IMR-90 (cell line): ENCODE data around the gene RCN2. TPM values are rescaled to one million over a fixed set of nuclear protein-coding genes. Genes with fewer than 3 reads are reported as not detected.

Experiments used
- ATAC-seq: fragments of 200-7000 bp; cut with Tn5 transposase; 2 replicates; pipeline ENCODE4 v1.9.1; 2020; ENCODE audit warnings: low read depth, mild to moderate bottlenecking, moderate library complexity
- BruUV-seq: library from RNA; stranded (reverse); fragments of 400-500 nt; replicated peaks from 2 replicates; lab custom pipeline; 2021; lab: Mats Ljungman, UMichigan
- CTCF ChIA-PET: fragments of 300-600 bp; formaldehyde crosslinking; extraction: SDS; loops from one replicate; lab custom pipeline; 2021; ENCODE audit warnings: antibody characterized with exemption; lab: Yijun Ruan, JAX
- POLR2A ChIA-PET: fragments of 300-600 bp; sonication (Branson Sonifier 250); formaldehyde crosslinking; loops from one replicate; lab custom pipeline; 2022; ENCODE audit warnings: antibody characterized with exemption; ENCODE audit not compliant: unreplicated experiment; lab: Charles Lee
- DNase-seq: peaks from one replicate; pipeline ENCODE4 v3.0.0; 2013
- H2AFZ ChIP-seq: replicated peaks from 2 replicates; pipeline ENCODE3; 2013; ENCODE audit warnings: low read length, mild to moderate bottlenecking; ENCODE audit not compliant: poor library complexity
- H2AK5ac ChIP-seq: 2 replicates; pipeline ENCODE4 v1.6.1; 2013; ENCODE audit warnings: low read depth, low read length, inconsistent platforms
- H2AK9ac ChIP-seq: replicated peaks from 2 replicates; pipeline ENCODE3; 2013; ENCODE audit warnings: mild to moderate bottlenecking, low read depth, low read length, moderate library complexity; ENCODE audit not compliant: poor library complexity
- H2BK120ac ChIP-seq: 2 replicates; pipeline ENCODE4 v1.6.1; 2013; ENCODE audit warnings: low read depth, low read length, inconsistent platforms
- H2BK15ac ChIP-seq: 3 replicates; pipeline ENCODE4 v1.6.1; 2013; ENCODE audit warnings: low read depth, low read length, inconsistent platforms
- H2BK20ac ChIP-seq: 2 replicates; pipeline ENCODE4 v1.6.1; 2013; ENCODE audit warnings: low read depth, mild to moderate bottlenecking, inconsistent platforms, low read length, moderate library complexity
- H2BK5ac ChIP-seq: 2 replicates; pipeline ENCODE4 v1.6.1; 2013; ENCODE audit warnings: mild to moderate bottlenecking, low read depth, low read length, inconsistent platforms; ENCODE audit not compliant: poor library complexity, severe bottlenecking
- H3K14ac ChIP-seq: replicated peaks from 2 replicates; pipeline ENCODE4 v1.6.1; 2013; ENCODE audit warnings: low read depth, low read length, inconsistent platforms
- H3K18ac ChIP-seq: 2 replicates; pipeline ENCODE4 v1.6.1; 2013; ENCODE audit warnings: low read depth, low read length, control low read depth
- H3K23ac ChIP-seq: 2 replicates; pipeline ENCODE4 v1.6.1; 2013; ENCODE audit warnings: low read depth, low read length, inconsistent platforms
- H3K27ac ChIP-seq: 2 replicates; pipeline ENCODE4 v1.5.1; 2013; ENCODE audit warnings: mild to moderate bottlenecking, control low read depth, low read length; ENCODE audit not compliant: insufficient read depth
- H3K27me3 ChIP-seq: 2 replicates; pipeline ENCODE4 v1.6.1; 2013; ENCODE audit warnings: low read length; ENCODE audit not compliant: control insufficient read depth, insufficient read depth
- H3K36me3 ChIP-seq: 2 replicates; pipeline ENCODE4 v1.6.1; 2013; ENCODE audit warnings: low read length, mixed read lengths; ENCODE audit not compliant: control insufficient read depth, insufficient read depth
- H3K4ac ChIP-seq: 2 replicates; pipeline ENCODE4 v1.6.1; 2013; ENCODE audit warnings: low read depth, low read length, inconsistent platforms
- H3K4me1 ChIP-seq: 2 replicates; pipeline ENCODE4 v1.6.1; 2013; ENCODE audit warnings: low read length, mixed read lengths; ENCODE audit not compliant: control insufficient read depth, insufficient read depth
- H3K4me2 ChIP-seq: 2 replicates; pipeline ENCODE4 v1.6.1; 2013; ENCODE audit warnings: low read depth, mild to moderate bottlenecking, control low read depth, low read length, moderate library complexity
- H3K4me3 ChIP-seq: 2 replicates; pipeline ENCODE4 v1.5.1; 2013; ENCODE audit warnings: low read depth, mild to moderate bottlenecking, control low read depth, low read length, moderate library complexity; ENCODE audit not compliant: insufficient read depth
- H3K56ac ChIP-seq: 2 replicates; pipeline ENCODE4 v1.6.1; 2013; ENCODE audit warnings: low read length, inconsistent platforms; ENCODE audit not compliant: insufficient read depth; ENCODE audit errors: extremely low read depth
- H3K79me1 ChIP-seq, 2 experiments: 2 replicates each; pipeline ENCODE4 v1.6.1; 2013; ENCODE audit warnings: low read length in 2 of 2, inconsistent platforms in 1 of 2, low read depth in 1 of 2
- H3K9ac ChIP-seq: 2 replicates; pipeline ENCODE4 v1.6.1; 2013; ENCODE audit warnings: low read depth, low read length, control low read depth
- H3K9me1 ChIP-seq: 2 replicates; pipeline ENCODE4 v1.6.1; 2013; ENCODE audit warnings: low read length, inconsistent platforms; ENCODE audit not compliant: insufficient read depth
- H3K9me3 ChIP-seq: 2 replicates; pipeline ENCODE4 v1.6.1; 2013; ENCODE audit warnings: low read length; ENCODE audit not compliant: control insufficient read depth, insufficient read depth
- H4K20me1 ChIP-seq: 2 replicates; pipeline ENCODE4 v1.6.1; 2013; ENCODE audit warnings: low read length, inconsistent platforms; ENCODE audit not compliant: insufficient read depth
- H4K5ac ChIP-seq: 2 replicates; pipeline ENCODE4 v1.6.1; 2013; ENCODE audit warnings: mild to moderate bottlenecking, low read depth, low read length, control low read depth
- H4K8ac ChIP-seq, 2 experiments: 2 replicates each; pipeline ENCODE4 v1.6.1; 2013; ENCODE audit warnings: low read depth in 2 of 2, low read length in 2 of 2, control low read depth in 1 of 2, inconsistent platforms in 1 of 2
- H4K91ac ChIP-seq: 2 replicates; pipeline ENCODE4 v1.6.1; 2013; ENCODE audit warnings: low read depth, low read length, inconsistent platforms; ENCODE audit not compliant: insufficient read depth
- BHLHE40 ChIP-seq: fragments of 150-350 bp; IDR thresholded peaks from 2 replicates; pipeline ENCODE4 v1.6.1; 2016; ENCODE audit warnings: mild to moderate bottlenecking, low read depth, low read length
- CEBPB ChIP-seq: IDR thresholded peaks from 2 replicates; pipeline ENCODE4 v1.6.1; 2012; ENCODE audit warnings: low read depth, low read length, improper control_type of control experiment
- CHD1 ChIP-seq: IDR thresholded peaks from 2 replicates; pipeline ENCODE4 v1.6.1; 2012; ENCODE audit warnings: low read depth, low read length, improper control_type of control experiment
- CTCF ChIP-seq: conservative IDR thresholded peaks from 2 replicates; pipeline ENCODE4 v1.5.1; 2012; ENCODE audit warnings: mild to moderate bottlenecking, low read depth, low read length, improper control_type of control experiment
- ELK1 ChIP-seq: fragments of 150-350 bp; IDR thresholded peaks from 2 replicates; pipeline ENCODE4 v1.6.1; 2016; ENCODE audit warnings: low read depth, mild to moderate bottlenecking, low read length, moderate library complexity, borderline replicate concordance
- FOS ChIP-seq: fragments of 150-350 bp; IDR thresholded peaks from 2 replicates; pipeline ENCODE4 v1.6.1; 2016; ENCODE audit warnings: low read depth, low read length
- MAFK ChIP-seq: IDR thresholded peaks from 2 replicates; pipeline ENCODE4 v1.6.1; 2012; ENCODE audit warnings: low read depth, low read length, improper control_type of control experiment
- MAZ ChIP-seq: IDR thresholded peaks from 2 replicates; pipeline ENCODE4 v1.6.1; 2012; ENCODE audit warnings: low read depth, mild to moderate bottlenecking, low read length, improper control_type of control experiment, moderate library complexity, borderline replicate concordance
- MXI1 ChIP-seq: IDR thresholded peaks from 2 replicates; pipeline ENCODE4 v1.6.1; 2012; ENCODE audit warnings: low read depth, mild to moderate bottlenecking, low read length, moderate library complexity, borderline replicate concordance
- NFE2L2 ChIP-seq: fragments of 150-350 bp; IDR thresholded peaks from 2 replicates; pipeline ENCODE4 v1.6.1; 2016; ENCODE audit warnings: low read depth, mild to moderate bottlenecking, low read length
- POLR2A ChIP-seq: IDR thresholded peaks from 2 replicates; pipeline ENCODE4 v1.6.1; 2012; ENCODE audit warnings: mild to moderate bottlenecking, low read depth, low read length
- RAD21 ChIP-seq: IDR thresholded peaks from 2 replicates; pipeline ENCODE4 v1.6.1; 2012; ENCODE audit warnings: low read length, improper control_type of control experiment
- RCOR1 ChIP-seq: IDR thresholded peaks from 2 replicates; pipeline ENCODE4 v1.6.1; 2012; ENCODE audit warnings: mild to moderate bottlenecking, low read length, improper control_type of control experiment; ENCODE audit not compliant: insufficient replicate concordance
- RFX5 ChIP-seq: IDR thresholded peaks from 2 replicates; pipeline ENCODE4 v1.8.0; 2012; ENCODE audit warnings: low read depth, mild to moderate bottlenecking, low read length, moderate library complexity
- SMC3 ChIP-seq: fragments of 150-350 bp; IDR thresholded peaks from 2 replicates; pipeline ENCODE4 v1.6.1; 2016; ENCODE audit warnings: low read depth, mild to moderate bottlenecking, antibody characterized with exemption, low read length, moderate library complexity
- USF2 ChIP-seq: fragments of 150-350 bp; IDR thresholded peaks from 2 replicates; pipeline ENCODE4 v1.6.1; 2017; ENCODE audit warnings: mild to moderate bottlenecking, antibody characterized with exemption, low read length, low read depth
- WGBS, 2 experiments: methylation state at CpG; one replicate each; pipeline versions ENCODE4 v1.1.5 to v1.1.7; 2013; ENCODE audit warnings: missing lambda C conversion rate in 2 of 2; ENCODE audit not compliant: insufficient read length in 1 of 2; ENCODE audit errors: extremely low coverage in 2 of 2; 5-methylcytosine and 5-hydroxymethylcytosine counted together
- dilution Hi-C: fragments of 300-500 bp; cut with HindIII; formaldehyde crosslinking; loops from one replicate; pipeline ENCODE4 v1.14.3; 2018; ENCODE audit warnings: low sequenced_read_pairs; ENCODE audit not compliant: unreplicated experiment
- in situ Hi-C: fragments of 300-500 bp; cut with MboI; formaldehyde crosslinking; loops from 3 replicates; pipeline ENCODE4 v1.14.3; 2019; ENCODE audit warnings: low sequenced_read_pairs, inconsistent platforms, mixed read lengths
- intact Hi-C: fragments of 100-400 bp; cut with micrococcal nuclease; formaldehyde crosslinking; loops from 2 replicates; pipeline ENCODE4 v1.10.0; 2022
- polyA plus RNA-seq, 3 experiments: library from polyadenylated mRNA; depleted of rRNA; stranded (reverse); fragments of >200 nt; gene quantifications; 2 replicates each; pipeline ENCODE4 v1.2.3, GENCODE V29; 2012; ENCODE audit warnings: low replicate concordance in 1 of 3
- total RNA-seq: library from RNA; depleted of rRNA; stranded (reverse); fragments of >200 nt; gene quantifications from 2 replicates; pipeline ENCODE4 v1.2.3, GENCODE V29; 2012

Gene RCN2
- total and polyA plus RNA-seq, 2 of the 4 experiments (the other 2 are of a cell fraction): 12.0 to 56.5 TPM

- 75% methylated on average over 1 of the region's 2 CpGs; no CpG with 5 or more reads in 1 of the 2 experiments for WGBS, 2 experiments
- ATAC-seq: no peak
Measured at GRCh38 chr15:76913737-76914136, 17.8 kb upstream of the RCN2 start.

More at GRCh38 chr15:76913737-76914136, 17.8 kb upstream of the RCN2 start:
- Histone ChIP-seq H3K79me1 (no peaks in the 10 kb centered on the region), H3K4me3 (no peak overlapping the region), H3K4me2 (no peak overlapping the region), H3K23ac (no peak overlapping the region), H3K18ac (no peak overlapping the region), H2AFZ (no peak overlapping the region), H4K8ac (no peak overlapping the region), H4K91ac (no peak overlapping the region), H3K27me3 (peaks cover 28% of the 10 kb centered on the region), H3K56ac (no peak overlapping the region), H4K5ac (no peak overlapping the region), H3K9me3 (no peaks in the 10 kb centered on the region), H2BK5ac (no peak overlapping the region), H3K4me1 (no peaks in the 10 kb centered on the region), H2BK120ac (no peak overlapping the region), H3K4ac (no peak overlapping the region), H3K36me3 (no peaks in the 10 kb centered on the region), H3K9ac (no peak overlapping the region), H3K27ac (no peak overlapping the region), H2AK5ac (no peak overlapping the region), H2BK20ac (no peak overlapping the region), H2BK15ac (no peak overlapping the region), H3K9me1 (no peaks in the 10 kb centered on the region), H4K20me1 (no peaks in the 10 kb centered on the region), H2AK9ac (no peak overlapping the region), H3K14ac (no peak overlapping the region)
- TF ChIP-seq MAZ (no peak), POLR2A (no peak), SMC3 (no peak), CHD1 (no peak), CTCF (no peak), RAD21 (no peak), ELK1 (no peak), CEBPB (no peak), USF2 (no peak), MAFK (no peak), FOS (no peak), RFX5 (no peak), BHLHE40 (no peak), RCOR1 (no peak), NFE2L2 (no peak), MXI1 (no peak)
- POLR2A ChIA-PET: no interaction called here
- CTCF ChIA-PET: no interaction called here
- intact Hi-C loops: no loop called here
- BruUV-seq: no TSS peak
- in situ Hi-C loops: no loop called here
- DNase-seq: no peak
- dilution Hi-C loops: no loop called here
